ENCODE measurements around the gene MRPS17.

The MRPS17 gene

GRCh38 chr7:55957190-55957589 is 5.5 kb downstream of the MRPS17 start:
- H3F3A ChIP-seq (ENCODE audit: control insufficient read depth, insufficient read depth) = peaks cover 5% of the 10 kb centered on the region; the same call in 1 of the 2 replicates

GRCh38 chr7:55962014-55962413 is 10.3 kb downstream of the MRPS17 start:
- Histone ChIP-seq H3K27me3 (ENCODE audit: control insufficient read depth, low read length) (no peaks in the 10 kb centered on the region), H3K79me2 (ENCODE audit: control insufficient read depth, low read length) (peaks cover 30% of the 10 kb centered on the region)

More at GRCh38 chr7:55957190-55957589, 5.5 kb downstream of the MRPS17 start:
- Histone ChIP-seq H3K36me3 (ENCODE audit: control insufficient read depth, low read length) (peaks cover 35% of the 10 kb centered on the region), H3K27me3 (ENCODE audit: control insufficient read depth, low read length) (no peaks in the 10 kb centered on the region), H3K27ac (ENCODE audit: low read depth, low read length) (no peak overlapping the region), H3K79me2 (ENCODE audit: control insufficient read depth, low read length) (peaks cover 23% of the 10 kb centered on the region), H3K9me2 (replicated peaks; ENCODE audit: control insufficient read depth, low read length) (no peaks in the 10 kb centered on the region), H3K4me3 (ENCODE audit: low read length) (no peak overlapping the region), H4K20me1 (ENCODE audit: control insufficient read depth, insufficient read depth, low read depth, low read length) (peaks cover 6% of the 10 kb centered on the region; the same call in 1 of the 2 replicates), H3K4me2 (ENCODE audit: low read length) (no peak overlapping the region), H3K4me1 (ENCODE audit: control insufficient read depth, low read length) (peaks cover 10% of the 10 kb centered on the region), H3K9me3 (ENCODE audit: control insufficient read depth, insufficient read depth, low read length) (no peaks in the 10 kb centered on the region)
- TF ChIP-seq CTCF (IDR thresholded peaks at IDR 0.05; ENCODE audit: low read depth, low read length, poor library complexity, severe bottlenecking) (no peak), EZH2phosphoT487 (IDR thresholded peaks at IDR 0.05; ENCODE audit: borderline replicate concordance, low read length) (no peak)

GRCh38 chr7:55963584-55964168 is 12.0 kb downstream of the MRPS17 start:
- peaks cover 19% of the 10 kb centered on the region for H3K4me1 ChIP-seq (ENCODE audit: control insufficient read depth, low read length)
- peak overlapping the region; percentile 93 for H3K4me3 ChIP-seq (ENCODE audit: low read length)
- peak overlapping the region; percentile 78 for H3K4me2 ChIP-seq (ENCODE audit: low read length)
- peaks cover 11% of the 10 kb centered on the region for H3F3A ChIP-seq (ENCODE audit: control insufficient read depth, insufficient read depth)
- peaks cover 9% of the 10 kb centered on the region; the same call in 1 of the 2 replicates for H3K36me3 ChIP-seq (ENCODE audit: control insufficient read depth, low read length)
- TF ChIP-seq EZH2phosphoT487 (IDR thresholded peaks at IDR 0.05; ENCODE audit: borderline replicate concordance, low read length) (no peak), CTCF (IDR thresholded peaks at IDR 0.05; ENCODE audit: low read depth, low read length, poor library complexity, severe bottlenecking) (no peak)
- H3K27me3 ChIP-seq (ENCODE audit: control insufficient read depth, low read length) = no peaks in the 10 kb centered on the region
- peaks cover 40% of the 10 kb centered on the region for H3K79me2 ChIP-seq (ENCODE audit: control insufficient read depth, low read length)
- H3K9me2 ChIP-seq (replicated peaks; ENCODE audit: control insufficient read depth, low read length) = no peaks in the 10 kb centered on the region
- H4K20me1 ChIP-seq (ENCODE audit: control insufficient read depth, insufficient read depth, low read depth, low read length) = 0 out of 2 replicates have a peak, but pooled peaks cover 3% of the 10 kb centered on the region
- H3K27ac ChIP-seq (ENCODE audit: low read depth, low read length) = no peak overlapping the region
- H3K9me3 ChIP-seq (ENCODE audit: control insufficient read depth, insufficient read depth, low read length) = no peaks in the 10 kb centered on the region

More at GRCh38 chr7:55962014-55962413, 10.3 kb downstream of the MRPS17 start:
- Histone ChIP-seq H3F3A (ENCODE audit: control insufficient read depth, insufficient read depth) (peaks cover 11% of the 10 kb centered on the region), H3K9me3 (ENCODE audit: control insufficient read depth, insufficient read depth, low read length) (no peaks in the 10 kb centered on the region), H3K4me2 (ENCODE audit: low read length) (no peak overlapping the region), H3K9me2 (replicated peaks; ENCODE audit: control insufficient read depth, low read length) (no peaks in the 10 kb centered on the region), H4K20me1 (ENCODE audit: control insufficient read depth, insufficient read depth, low read depth, low read length) (0 out of 2 replicates have a peak, but pooled peaks cover 3% of the 10 kb centered on the region), H3K4me3 (ENCODE audit: low read length) (no peak overlapping the region), H3K36me3 (ENCODE audit: control insufficient read depth, low read length) (peaks cover 9% of the 10 kb centered on the region; the same call in 1 of the 2 replicates), H3K4me1 (ENCODE audit: control insufficient read depth, low read length) (peaks cover 19% of the 10 kb centered on the region), H3K27ac (ENCODE audit: low read depth, low read length) (no peak overlapping the region)
- TF ChIP-seq CTCF (IDR thresholded peaks at IDR 0.05; ENCODE audit: low read depth, low read length, poor library complexity, severe bottlenecking) (no peak), EZH2phosphoT487 (IDR thresholded peaks at IDR 0.05; ENCODE audit: borderline replicate concordance, low read length) (no peak)
